Activated naive CD8-positive, alpha-beta T cell treated with anti-CD3 and anti-CD28 coated beads for 36 hours (primary cell): ENCODE measurements around the gene COL28A1. TPM values are rescaled to one million over a fixed set of nuclear protein-coding genes. Genes with fewer than 3 reads are reported as not detected.
"Not testable (repeated sequence)": the region's sequence is repeated elsewhere in the genome, so short reads cannot be mapped to it uniquely, and the experiment has no call there.

ENCODE experiments used
- DNase-seq: peaks from one replicate; pipeline ENCODE4 v3.0.0; 2021
- H3K27ac Mint-ChIP-seq: one replicate; pipeline ENCODE4 v1.8.0; 2022; ENCODE audit warnings: mild to moderate bottlenecking, moderate library complexity, mixed read lengths
- H3K27me3 Mint-ChIP-seq: one replicate; pipeline ENCODE4 v1.8.0; 2022; ENCODE audit warnings: mild to moderate bottlenecking, mixed read lengths
- H3K36me3 Mint-ChIP-seq: one replicate; pipeline ENCODE4 v1.8.0; 2021; ENCODE audit warnings: mild to moderate bottlenecking, mixed read lengths
- H3K4me1 Mint-ChIP-seq: one replicate; pipeline ENCODE4 v1.8.0; 2021; ENCODE audit warnings: mixed read lengths
- H3K4me3 Mint-ChIP-seq: one replicate; pipeline ENCODE4 v1.8.0; 2022; ENCODE audit warnings: mild to moderate bottlenecking, moderate library complexity, mixed read lengths
- H3K9me3 Mint-ChIP-seq: one replicate; pipeline ENCODE4 v1.8.0; 2022; ENCODE audit warnings: mixed read lengths
- total RNA-seq, 2 experiments: library from RNA; stranded (reverse); gene quantifications; one replicate each; pipeline ENCODE4 v1.2.3, GENCODE V29; 2021

COL28A1 gene
- total RNA-seq, 2 experiments from 2014 or later: 0.04 TPM; not detected in 1

- peaks cover 30% of the 10 kb centered on the region for H3K36me3 Mint-ChIP-seq
These were observed 30.3 kb upstream of the COL28A1 start for GRCh38 chr7:7565746-7566650.

DNA sequence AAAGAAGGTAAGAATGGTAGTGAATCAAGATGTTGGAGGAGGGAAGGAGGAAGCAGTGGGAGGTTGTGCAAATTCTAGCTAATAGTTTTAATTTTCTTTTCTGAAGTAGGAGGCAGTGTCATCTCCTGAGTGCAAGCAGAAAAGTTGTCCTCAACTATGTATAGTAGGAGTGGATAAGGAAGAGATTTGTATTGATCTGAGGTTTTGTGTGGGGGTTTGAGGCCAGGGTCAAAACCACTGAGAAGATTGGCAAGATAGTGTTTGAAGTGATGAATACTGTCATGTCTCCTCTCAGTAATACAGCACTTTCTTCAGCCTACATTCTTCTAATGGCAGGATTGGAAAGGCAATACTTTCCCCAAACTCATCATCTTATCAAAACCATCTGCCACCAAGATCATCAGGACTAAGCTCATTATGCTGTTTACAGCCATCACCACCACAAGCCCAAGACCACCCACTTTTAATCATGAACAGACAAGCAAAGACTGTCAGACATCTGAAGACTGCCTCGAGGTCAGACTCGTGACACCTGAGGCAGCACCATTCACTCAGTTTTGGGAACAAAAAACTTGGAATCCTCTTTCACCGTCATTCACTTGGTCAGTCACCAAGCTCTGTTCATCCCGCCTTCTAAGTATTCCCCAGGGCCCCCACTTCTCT is 29.5 kb upstream of the COL28A1 start:
- peak; percentile 17 for DNase-seq
- Mint-ChIP-seq H3K4me3 (no peak overlapping the region), H3K9me3 (no peaks in the 10 kb centered on the region), H3K27ac (no peak overlapping the region), H3K4me1 (peaks cover 21% of the 10 kb centered on the region), H3K27me3 (no peaks in the 10 kb centered on the region), H3K36me3 (peaks cover 22% of the 10 kb centered on the region)

More at GRCh38 chr7:7565746-7566650, 30.3 kb upstream of the COL28A1 start:
- no peaks in the 10 kb centered on the region for H3K27me3 Mint-ChIP-seq
- peaks cover 28% of the 10 kb centered on the region for H3K4me1 Mint-ChIP-seq
- H3K27ac Mint-ChIP-seq: no peak overlapping the region
- DNase-seq: no peak
- no peak overlapping the region for H3K4me3 Mint-ChIP-seq
- H3K9me3 Mint-ChIP-seq: no peaks in the 10 kb centered on the region

DNA sequence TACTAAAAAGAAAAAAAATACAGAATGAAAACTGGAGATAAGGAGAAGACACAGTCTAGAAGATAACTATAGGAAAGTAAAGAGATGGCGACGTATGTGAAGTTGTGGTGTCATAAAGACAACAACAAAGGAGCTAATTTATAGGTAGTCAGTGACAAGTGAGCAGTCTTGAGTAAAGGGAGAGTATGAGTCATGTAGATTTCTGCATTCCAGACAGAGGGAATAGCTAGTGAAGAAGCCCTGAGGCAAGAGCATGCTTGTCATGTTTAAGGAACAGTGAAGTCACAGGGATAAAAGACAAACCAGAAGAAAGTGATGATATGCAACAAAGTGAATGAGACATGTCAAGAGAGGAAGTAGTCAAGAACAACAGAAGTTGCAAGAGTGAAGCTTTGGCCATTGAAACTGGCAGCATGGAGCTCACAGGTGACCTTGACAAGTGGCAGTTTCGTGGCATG is 28.7 kb upstream of the COL28A1 start:
- H3K27ac Mint-ChIP-seq: no peak overlapping the region
- H3K4me1 Mint-ChIP-seq: peaks cover 13% of the 10 kb centered on the region
- DNase-seq: no peak
- H3K36me3 Mint-ChIP-seq: peaks cover 17% of the 10 kb centered on the region
- peaks cover 6% of the 10 kb centered on the region for H3K9me3 Mint-ChIP-seq
- H3K4me3 Mint-ChIP-seq: no peak overlapping the region
- H3K27me3 Mint-ChIP-seq: no peaks in the 10 kb centered on the region

- no peaks in the 10 kb centered on the region for H3K27me3 Mint-ChIP-seq
- H3K27ac Mint-ChIP-seq: no peak overlapping the region
- H3K4me3 Mint-ChIP-seq: no peak overlapping the region
- H3K4me1 Mint-ChIP-seq: peaks cover 8% of the 10 kb centered on the region
- DNase-seq: no peak
- H3K9me3 Mint-ChIP-seq: peaks cover 11% of the 10 kb centered on the region
- peaks cover 17% of the 10 kb centered on the region for H3K36me3 Mint-ChIP-seq
These were observed 28.1 kb upstream of the COL28A1 start for GRCh38 chr7:7563813-7564212.

DNA sequence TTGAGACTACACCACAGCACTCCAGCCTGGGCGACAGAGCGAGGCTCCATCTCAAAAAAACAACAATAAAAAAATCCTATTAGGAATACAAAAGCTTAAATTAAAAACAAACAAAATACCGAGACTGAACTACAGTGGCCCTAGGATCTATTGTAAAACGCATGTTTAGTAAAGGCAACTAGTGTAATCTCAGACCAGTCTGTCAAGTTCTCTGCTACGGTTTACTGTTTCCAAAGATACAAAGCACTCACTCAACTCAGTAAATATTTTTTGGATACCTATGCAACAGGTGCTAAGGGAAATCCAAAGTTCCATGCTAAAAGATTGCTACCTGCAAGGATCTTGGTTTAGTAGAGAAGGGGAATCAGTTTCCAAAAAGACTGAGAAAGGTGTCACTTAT is 27.6 kb upstream of the COL28A1 start:
- no peak for DNase-seq
- H3K27me3 Mint-ChIP-seq: no peaks in the 10 kb centered on the region
- H3K36me3 Mint-ChIP-seq: peaks cover 16% of the 10 kb centered on the region
- H3K27ac Mint-ChIP-seq: no peak overlapping the region
- peaks cover 15% of the 10 kb centered on the region for H3K9me3 Mint-ChIP-seq
- peaks cover 4% of the 10 kb centered on the region for H3K4me1 Mint-ChIP-seq
- no peak overlapping the region for H3K4me3 Mint-ChIP-seq

DNA sequence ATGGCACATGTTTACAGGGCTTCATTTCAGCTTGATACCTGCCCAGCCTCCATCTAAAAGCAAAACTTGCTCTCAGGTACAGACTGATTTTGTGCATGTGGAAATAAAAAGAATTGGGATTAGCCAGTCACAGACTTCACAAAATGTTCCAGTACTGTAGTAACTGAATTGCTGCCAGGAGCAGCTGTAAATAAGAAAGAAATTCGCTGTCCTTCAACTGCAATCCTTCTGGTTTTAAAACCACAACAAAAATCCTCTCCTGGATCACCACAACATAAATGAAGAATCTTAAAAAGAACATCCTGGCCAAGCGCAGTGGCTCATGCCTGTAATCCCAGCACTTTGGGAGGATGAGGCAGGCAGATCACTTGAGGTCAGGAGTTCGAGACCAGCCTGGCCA is 27.1 kb upstream of the COL28A1 start:
- H3K36me3 Mint-ChIP-seq: peaks cover 16% of the 10 kb centered on the region
- H3K27me3 Mint-ChIP-seq: no peaks in the 10 kb centered on the region
- no peak overlapping the region for H3K27ac Mint-ChIP-seq
- no peak overlapping the region for H3K4me3 Mint-ChIP-seq
- DNase-seq: no peak
- no peaks in the 10 kb centered on the region for H3K4me1 Mint-ChIP-seq
- peaks cover 20% of the 10 kb centered on the region for H3K9me3 Mint-ChIP-seq

GRCh38 chr7:7561591-7561990 is 25.9 kb upstream of the COL28A1 start:
- H3K27ac Mint-ChIP-seq, H3K4me3 Mint-ChIP-seq, H3K27me3 Mint-ChIP-seq, H3K4me1 Mint-ChIP-seq, DNase-seq: not testable (repeated sequence)
- Mint-ChIP-seq H3K9me3 (peaks cover 20% of the 10 kb centered on the region), H3K36me3 (peaks cover 19% of the 10 kb centered on the region)

DNA sequence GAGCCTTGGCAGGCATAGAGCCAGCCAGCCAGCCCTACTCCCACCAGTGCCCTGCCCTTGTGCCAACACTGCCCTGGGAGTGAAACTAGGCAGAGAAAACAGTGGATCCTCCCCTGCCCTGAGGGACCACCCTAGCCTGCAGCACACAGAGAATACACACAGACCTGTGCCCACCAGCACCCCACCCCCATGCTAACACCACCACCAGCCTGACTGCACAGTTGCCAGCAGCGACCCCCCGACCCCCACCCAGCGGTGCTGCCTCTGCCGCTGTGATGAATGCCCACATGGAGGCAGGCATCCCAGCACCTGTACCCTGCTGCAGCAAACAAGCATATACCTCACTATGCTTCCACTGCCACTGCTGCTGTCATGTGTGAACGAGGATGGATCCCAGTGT is 21.6 kb upstream of the COL28A1 start:
- no peak overlapping the region for H3K4me3 Mint-ChIP-seq
- H3K27me3 Mint-ChIP-seq: no peaks in the 10 kb centered on the region
- H3K36me3 Mint-ChIP-seq: peaks cover 19% of the 10 kb centered on the region
- DNase-seq: no peak
- H3K9me3 Mint-ChIP-seq: peaks cover 20% of the 10 kb centered on the region
- no peak overlapping the region for H3K27ac Mint-ChIP-seq
- H3K4me1 Mint-ChIP-seq: no peaks in the 10 kb centered on the region

DNA sequence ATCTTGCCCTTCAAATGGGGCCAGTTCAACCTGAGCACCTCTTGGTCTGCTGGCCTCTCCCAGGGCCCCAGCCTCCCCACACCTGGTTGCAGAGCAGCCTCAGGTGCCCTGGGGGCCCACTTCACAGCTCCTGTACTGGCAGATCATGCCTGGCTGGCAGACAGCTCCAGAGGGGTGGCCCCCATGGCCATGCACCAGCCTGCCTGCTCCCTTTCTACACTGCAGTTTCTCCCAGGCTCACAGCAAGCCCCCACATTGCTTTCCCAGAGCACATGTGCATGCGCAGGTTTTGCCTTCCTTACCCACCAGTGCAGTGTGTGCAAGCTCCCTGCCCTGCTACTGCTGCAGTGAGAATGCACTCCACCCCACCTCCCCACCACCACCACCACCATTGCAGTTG is 21.2 kb upstream of the COL28A1 start:
- H3K27me3 Mint-ChIP-seq: no peaks in the 10 kb centered on the region
- H3K4me3 Mint-ChIP-seq: no peak overlapping the region
- no peaks in the 10 kb centered on the region for H3K4me1 Mint-ChIP-seq
- H3K9me3 Mint-ChIP-seq: peaks cover 20% of the 10 kb centered on the region
- DNase-seq: no peak
- peaks cover 19% of the 10 kb centered on the region for H3K36me3 Mint-ChIP-seq
- no peak overlapping the region for H3K27ac Mint-ChIP-seq

DNA sequence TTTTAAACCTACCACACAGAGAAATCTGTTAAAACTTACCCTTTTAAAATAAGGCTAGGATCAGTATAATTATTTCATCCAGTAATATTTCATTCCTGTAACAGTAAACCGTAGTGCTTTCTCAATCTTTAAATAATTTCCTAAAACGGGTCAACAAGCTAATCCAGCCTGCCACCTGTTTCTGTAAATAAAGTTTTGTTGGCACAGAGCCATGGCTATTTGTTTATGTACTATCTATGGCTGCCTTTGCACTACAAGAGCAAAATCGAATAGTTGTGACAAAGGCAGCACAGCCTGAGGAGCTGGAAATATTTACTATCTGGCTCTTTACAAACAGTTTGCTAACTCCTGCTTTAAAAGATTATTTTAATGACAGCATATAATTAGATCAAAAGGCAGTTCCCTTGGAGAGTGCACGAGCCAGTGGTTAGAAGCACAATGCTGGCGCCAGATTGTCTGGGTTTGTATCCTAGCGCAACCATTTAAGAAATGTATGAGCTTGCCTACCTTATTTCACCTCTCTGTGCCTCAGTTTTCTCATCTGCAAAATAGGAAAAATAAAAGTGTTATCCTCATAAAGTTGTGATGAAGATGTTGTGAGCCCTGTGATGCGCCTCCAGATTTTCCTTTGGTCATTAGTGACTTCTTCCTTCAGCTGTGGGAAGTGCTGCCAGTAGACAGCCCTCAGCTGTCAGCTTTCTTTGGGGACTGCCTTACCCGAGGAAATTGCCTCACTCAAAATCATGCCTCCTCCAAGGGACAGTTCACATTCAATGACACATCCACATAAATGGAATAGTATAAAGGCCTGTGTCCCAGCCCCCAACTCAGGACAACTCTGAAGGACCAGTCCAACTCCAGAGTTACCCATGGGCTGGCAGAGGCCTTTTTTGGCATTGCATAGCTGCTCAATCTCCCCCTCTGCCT is 19.2 kb upstream of the COL28A1 start:
- no peak overlapping the region for H3K4me3 Mint-ChIP-seq
- H3K9me3 Mint-ChIP-seq: peaks cover 20% of the 10 kb centered on the region
- H3K36me3 Mint-ChIP-seq: peaks cover 19% of the 10 kb centered on the region
- no peaks in the 10 kb centered on the region for H3K4me1 Mint-ChIP-seq
- H3K27ac Mint-ChIP-seq: no peak overlapping the region
- no peak for DNase-seq
- no peaks in the 10 kb centered on the region for H3K27me3 Mint-ChIP-seq

GRCh38 chr7:7554021-7554432 is 18.4 kb upstream of the COL28A1 start:
- no peaks in the 10 kb centered on the region for H3K4me1 Mint-ChIP-seq
- H3K36me3 Mint-ChIP-seq: peaks cover 13% of the 10 kb centered on the region
- peaks cover 11% of the 10 kb centered on the region for H3K9me3 Mint-ChIP-seq
- no peak overlapping the region for H3K4me3 Mint-ChIP-seq
- no peak for DNase-seq
- no peak overlapping the region for H3K27ac Mint-ChIP-seq
- H3K27me3 Mint-ChIP-seq: no peaks in the 10 kb centered on the region

GRCh38 chr7:7553386-7553785 is 17.7 kb upstream of the COL28A1 start:
- H3K27ac Mint-ChIP-seq: no peak overlapping the region
- peaks cover 6% of the 10 kb centered on the region for H3K9me3 Mint-ChIP-seq
- H3K4me1 Mint-ChIP-seq: no peaks in the 10 kb centered on the region
- DNase-seq: no peak
- H3K27me3 Mint-ChIP-seq: no peaks in the 10 kb centered on the region
- peaks cover 7% of the 10 kb centered on the region for H3K36me3 Mint-ChIP-seq
- H3K4me3 Mint-ChIP-seq: no peak overlapping the region

DNA sequence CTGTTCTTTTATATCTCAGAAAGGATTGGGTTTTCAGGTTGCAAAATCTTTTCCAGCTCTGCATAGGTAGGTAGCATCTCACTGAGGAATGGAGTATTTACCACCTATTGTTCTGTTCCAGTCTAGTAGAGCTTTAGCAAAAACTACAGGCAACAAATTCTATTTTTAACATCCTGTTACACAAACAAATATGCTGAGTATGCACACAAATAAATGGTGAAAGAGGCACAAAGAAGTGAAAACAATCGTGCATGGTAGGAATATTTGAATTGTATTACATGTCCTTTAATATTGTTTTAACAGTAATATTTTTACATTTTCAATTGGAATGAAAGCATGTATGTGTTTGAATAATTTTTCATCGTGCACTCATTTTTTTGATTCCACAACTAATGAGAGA is 16.5 kb upstream of the COL28A1 start:
- Mint-ChIP-seq H3K9me3 (no peaks in the 10 kb centered on the region), H3K36me3 (no peaks in the 10 kb centered on the region), H3K27ac (no peak overlapping the region), H3K27me3 (no peaks in the 10 kb centered on the region), H3K4me1 (no peaks in the 10 kb centered on the region), H3K4me3 (no peak overlapping the region)
- no peak for DNase-seq

DNA sequence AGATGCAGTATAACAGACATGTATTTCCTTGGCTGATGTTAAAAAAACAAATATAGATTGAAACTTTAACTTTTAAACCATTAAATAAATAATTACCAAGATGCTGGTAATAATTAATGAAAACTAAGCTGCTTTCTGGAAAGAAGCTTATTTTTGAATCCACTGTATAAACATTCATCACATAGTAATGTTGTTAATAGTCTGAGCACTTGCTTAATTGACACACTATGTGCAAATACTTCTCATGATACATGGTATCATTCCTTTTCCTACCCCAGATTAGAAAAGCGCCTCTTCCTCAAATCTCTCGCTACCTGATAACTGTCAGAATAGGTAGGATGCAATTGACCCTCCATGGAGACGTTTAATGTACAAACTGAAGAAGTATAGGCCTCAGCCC is 15.0 kb upstream of the COL28A1 start:
- H3K4me3 Mint-ChIP-seq: no peak overlapping the region
- no peaks in the 10 kb centered on the region for H3K4me1 Mint-ChIP-seq
- H3K9me3 Mint-ChIP-seq: no peaks in the 10 kb centered on the region
- no peak overlapping the region for H3K27ac Mint-ChIP-seq
- H3K27me3 Mint-ChIP-seq: no peaks in the 10 kb centered on the region
- no peak for DNase-seq
- no peaks in the 10 kb centered on the region for H3K36me3 Mint-ChIP-seq

GRCh38 chr7:7548407-7548806 is 12.7 kb upstream of the COL28A1 start:
- no peak for DNase-seq
- Mint-ChIP-seq H3K4me3 (no peak overlapping the region), H3K27ac (no peak overlapping the region), H3K27me3 (no peaks in the 10 kb centered on the region), H3K9me3 (no peaks in the 10 kb centered on the region), H3K36me3 (no peaks in the 10 kb centered on the region), H3K4me1 (no peaks in the 10 kb centered on the region)
